Stimulated activated CD8-positive, alpha-beta memory T cell treated with anti-CD3 and anti-CD28 coated beads, Interleukin-12 subunit alpha, Interleukin-12 subunit beta, amount 100 ng/mL, for 4 hours (primary cell): ENCODE data around the gene XYLT1.

ENCODE experiments used
- DNase-seq: peaks from one replicate; pipeline ENCODE4 v3.0.0-alpha.2; 2020; ENCODE audit warnings: low read depth

The XYLT1 gene

GRCh38 chr16:17283016-17283415 is 187.7 kb downstream of the XYLT1 start:
- DNase-seq: no peak

DNA sequence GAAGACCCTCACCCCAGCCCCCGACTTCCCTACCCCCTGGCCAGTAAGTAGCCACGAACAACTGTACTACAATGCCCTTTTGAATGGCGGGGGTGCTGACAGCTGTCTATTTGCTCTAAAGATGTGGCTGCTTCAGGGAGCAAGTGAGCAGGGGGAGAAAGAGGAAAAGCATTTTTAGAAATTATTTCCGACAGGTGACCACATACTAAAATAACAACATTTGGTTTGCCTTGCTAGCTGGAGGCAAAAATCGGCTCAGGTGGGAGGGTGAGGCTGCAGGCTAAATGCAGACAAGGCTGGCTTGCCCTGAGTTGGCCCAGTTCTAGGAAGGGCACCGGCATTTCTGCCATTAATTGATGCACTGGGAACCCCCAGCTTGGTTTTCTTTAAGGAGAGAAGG is 188.5 kb downstream of the XYLT1 start:
- no peak for DNase-seq

GRCh38 chr16:17281052-17281451 is 189.7 kb downstream of the XYLT1 start:
- no peak for DNase-seq

GRCh38 chr16:17278988-17279387 is 191.8 kb downstream of the XYLT1 start:
- no peak for DNase-seq

DNA sequence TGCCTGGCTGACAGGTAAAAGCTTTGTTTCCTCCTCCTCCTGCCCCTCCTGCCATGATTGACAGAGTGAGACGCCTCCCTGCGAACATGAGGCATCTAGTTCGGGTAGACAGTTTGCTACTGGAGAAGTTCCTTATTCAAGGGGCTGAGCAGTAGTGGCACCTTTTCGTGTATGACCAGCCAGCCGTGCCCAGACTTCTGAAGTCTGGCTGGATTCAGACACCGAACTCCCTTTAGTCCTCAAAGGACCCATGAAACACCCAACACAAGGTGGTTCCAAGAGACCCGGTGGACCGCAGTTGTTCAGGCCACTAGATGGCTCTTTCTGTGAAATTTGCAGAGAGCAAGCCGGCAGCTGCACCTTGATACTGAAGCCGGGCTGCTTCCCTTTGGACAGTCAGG is 192.8 kb downstream of the XYLT1 start:
- no peak for DNase-seq

- no peak for DNase-seq
These were observed 194.2 kb downstream of the XYLT1 start for GRCh38 chr16:17276610-17277009.

DNA sequence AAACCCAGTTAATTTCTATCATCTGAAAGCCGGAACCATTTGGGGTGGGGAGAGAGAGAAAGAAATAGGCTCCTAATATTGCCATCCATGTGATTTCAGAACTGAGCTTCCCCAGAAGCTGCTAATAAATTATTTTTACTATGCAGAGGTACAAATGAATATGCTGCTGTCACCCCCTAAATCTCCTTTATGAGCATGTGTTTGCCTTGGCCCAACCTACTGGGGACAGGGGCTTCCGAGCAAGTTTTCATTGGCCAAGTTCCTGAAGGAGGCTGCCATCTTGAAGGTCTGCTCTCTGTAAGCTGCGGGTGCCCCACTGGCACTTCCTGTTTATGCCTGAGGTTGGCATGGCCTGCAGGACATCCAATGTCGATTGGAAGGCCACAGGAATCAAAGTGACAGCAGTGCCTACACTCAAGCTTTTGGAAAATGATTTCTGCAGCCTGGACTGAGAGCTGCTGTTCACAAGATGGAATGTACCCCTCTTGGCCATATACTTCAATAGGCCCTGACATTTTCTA is 194.7 kb downstream of the XYLT1 start:
- DNase-seq: no peak

GRCh38 chr16:17275076-17276009 is 195.4 kb downstream of the XYLT1 start:
- no peak for DNase-seq

DNA sequence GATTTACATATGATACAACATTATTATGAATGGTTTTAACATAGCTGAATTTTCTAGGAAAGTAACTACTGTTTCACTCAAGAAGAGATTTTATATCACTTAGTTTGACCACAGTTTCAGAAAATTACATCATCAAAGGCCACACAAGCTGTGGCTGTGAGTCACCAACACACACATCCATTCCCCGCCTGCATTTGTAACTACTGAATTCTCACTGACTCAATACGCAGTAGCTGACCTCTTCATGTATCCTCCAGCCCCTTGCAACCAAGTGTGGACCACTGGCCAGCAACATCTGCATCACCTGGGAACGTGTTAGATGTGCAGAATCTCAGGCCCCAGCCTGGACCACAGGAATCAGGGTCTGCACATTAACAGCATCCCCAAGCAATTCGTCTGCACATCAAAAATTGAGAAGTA is 197.6 kb downstream of the XYLT1 start:
- DNase-seq: no peak

DNA sequence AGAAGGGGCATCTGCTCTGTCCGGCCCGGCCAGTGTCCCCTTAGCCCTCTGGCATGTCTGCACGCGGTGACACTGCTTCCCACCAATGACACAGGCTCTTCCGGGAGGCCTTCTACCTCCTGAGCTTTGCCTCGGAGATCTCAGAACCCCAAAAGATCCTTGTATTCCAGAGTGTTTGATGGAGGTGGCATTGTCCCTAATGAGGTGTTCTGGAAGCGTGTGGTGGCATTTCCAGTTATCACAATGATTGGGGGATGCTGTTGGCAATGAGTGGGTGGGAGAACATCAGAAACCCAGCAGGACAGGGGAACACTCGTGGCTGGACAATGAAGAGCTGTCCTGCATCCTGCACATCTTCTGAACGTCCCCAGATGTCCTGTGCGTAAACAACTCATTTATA is 198.0 kb downstream of the XYLT1 start:
- DNase-seq: no peak

DNA sequence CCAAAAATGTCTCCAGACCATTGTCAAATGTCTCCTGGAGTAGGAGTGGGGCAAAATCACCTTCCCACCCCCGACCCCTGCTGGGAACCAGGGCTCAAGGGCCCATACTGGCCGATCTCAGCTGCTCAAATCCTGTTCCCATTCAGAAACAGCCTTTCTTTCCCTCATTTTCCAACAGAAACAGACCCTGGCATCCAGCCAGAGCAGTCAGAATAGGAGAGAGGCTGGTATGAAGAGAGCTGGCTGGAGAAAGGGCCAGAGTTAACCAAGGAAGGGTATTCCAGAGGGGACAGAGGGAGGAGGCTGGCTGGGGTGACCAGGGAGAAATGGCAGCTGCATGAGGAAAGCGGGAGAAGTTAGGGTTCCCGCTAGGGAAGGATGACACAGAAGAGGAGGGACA is 199.1 kb downstream of the XYLT1 start:
- no peak for DNase-seq

DNA sequence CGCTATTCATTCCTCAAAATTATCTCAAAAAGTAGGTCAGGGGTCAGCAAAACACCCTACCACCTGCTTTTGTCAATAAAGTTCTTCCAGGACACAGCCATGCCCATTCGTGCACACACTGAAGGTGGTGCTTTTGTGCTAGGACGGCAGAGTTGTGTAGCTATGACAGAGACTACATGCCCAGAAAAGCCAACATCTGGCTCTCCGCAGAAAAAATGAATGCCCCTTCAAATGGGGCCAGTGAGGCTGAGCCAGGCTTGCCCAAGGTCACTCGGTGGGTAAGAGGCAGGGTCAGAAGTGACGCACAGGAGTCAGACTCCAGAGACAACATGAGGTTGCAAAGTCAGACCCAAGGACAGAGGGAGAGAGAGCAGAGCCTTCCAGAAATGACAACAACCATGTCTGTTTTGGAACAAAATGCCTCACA is 200.1 kb downstream of the XYLT1 start:
- DNase-seq: no peak

DNA sequence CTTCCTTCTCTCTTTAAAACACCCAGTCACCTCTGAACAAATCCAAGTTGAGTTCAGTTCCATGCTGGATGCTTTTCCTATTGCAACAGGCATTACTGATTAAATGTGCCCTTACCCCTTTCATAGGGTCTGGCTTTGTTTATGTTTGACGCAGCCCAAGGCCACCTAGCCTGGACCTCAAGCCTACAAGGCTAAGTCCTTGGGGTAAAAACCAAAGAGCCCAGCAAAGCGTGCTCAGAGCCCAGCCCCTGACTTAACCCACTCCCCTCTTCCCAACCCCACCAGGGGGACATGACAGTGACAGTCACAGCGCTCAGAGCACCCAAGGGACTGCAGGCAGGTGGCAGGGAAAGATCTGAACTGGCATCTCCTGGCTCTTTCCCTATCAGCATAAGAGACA is 200.6 kb downstream of the XYLT1 start:
- DNase-seq: no peak

GRCh38 chr16:17269439-17269838 is 201.3 kb downstream of the XYLT1 start:
- no peak for DNase-seq

GRCh38 chr16:17266608-17267313 is 204.0 kb downstream of the XYLT1 start:
- no peak for DNase-seq

GRCh38 chr16:17265154-17265553 is 205.6 kb downstream of the XYLT1 start:
- DNase-seq: no peak

GRCh38 chr16:17261197-17261858 is 209.4 kb downstream of the XYLT1 start:
- no peak for DNase-seq

DNA sequence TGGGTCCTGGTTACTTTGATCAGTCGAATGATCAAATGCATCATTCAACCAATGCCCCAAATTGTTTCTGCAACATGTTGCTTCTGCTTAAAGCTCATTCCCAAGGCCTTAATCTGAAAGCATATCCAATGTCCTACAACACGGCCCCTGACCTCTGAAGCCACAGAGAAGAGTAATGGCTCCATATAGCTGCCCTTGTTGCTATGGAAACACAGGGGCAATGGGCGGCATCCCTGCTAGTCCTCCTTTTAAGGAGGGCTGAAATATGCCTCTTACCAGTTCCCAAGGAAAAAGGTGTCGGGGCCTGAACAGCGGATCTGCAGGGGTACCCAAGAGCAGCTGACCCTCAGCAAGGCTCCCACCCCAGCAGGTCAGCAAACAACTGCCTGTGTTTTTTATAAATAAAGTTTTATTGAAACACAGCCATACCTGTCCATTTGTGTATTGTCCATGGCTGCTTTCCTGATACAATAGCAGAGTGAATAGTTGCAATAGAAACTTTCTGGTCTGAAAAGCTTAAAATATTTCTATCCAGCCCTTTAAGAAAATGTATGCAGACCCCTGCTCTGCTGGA is 210.4 kb downstream of the XYLT1 start:
- no peak for DNase-seq

DNA sequence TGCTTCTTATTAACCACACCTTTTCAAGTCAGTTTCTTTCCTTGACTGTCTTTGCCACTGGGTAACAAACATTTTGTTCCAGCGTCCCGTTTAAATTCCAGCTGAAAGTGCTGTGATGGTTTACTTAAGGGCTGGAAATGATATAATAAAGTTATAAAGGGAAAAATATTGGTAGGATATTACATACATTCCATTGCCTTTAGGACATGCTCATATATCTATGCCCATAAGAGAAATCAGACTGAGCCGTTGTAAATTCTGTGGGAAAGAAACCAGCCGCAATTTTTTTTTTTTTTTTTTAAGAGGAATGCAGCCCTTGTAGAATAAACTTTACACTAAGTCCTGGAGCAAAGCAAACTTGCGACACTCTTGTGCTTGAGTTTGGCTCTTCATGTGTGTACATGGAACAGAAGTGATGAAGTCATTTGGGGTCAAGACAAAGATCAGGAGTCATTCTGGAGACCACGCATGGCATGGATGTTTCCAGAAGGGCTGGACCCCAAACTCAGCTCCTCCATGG is 210.9 kb downstream of the XYLT1 start:
- DNase-seq: no peak

DNA sequence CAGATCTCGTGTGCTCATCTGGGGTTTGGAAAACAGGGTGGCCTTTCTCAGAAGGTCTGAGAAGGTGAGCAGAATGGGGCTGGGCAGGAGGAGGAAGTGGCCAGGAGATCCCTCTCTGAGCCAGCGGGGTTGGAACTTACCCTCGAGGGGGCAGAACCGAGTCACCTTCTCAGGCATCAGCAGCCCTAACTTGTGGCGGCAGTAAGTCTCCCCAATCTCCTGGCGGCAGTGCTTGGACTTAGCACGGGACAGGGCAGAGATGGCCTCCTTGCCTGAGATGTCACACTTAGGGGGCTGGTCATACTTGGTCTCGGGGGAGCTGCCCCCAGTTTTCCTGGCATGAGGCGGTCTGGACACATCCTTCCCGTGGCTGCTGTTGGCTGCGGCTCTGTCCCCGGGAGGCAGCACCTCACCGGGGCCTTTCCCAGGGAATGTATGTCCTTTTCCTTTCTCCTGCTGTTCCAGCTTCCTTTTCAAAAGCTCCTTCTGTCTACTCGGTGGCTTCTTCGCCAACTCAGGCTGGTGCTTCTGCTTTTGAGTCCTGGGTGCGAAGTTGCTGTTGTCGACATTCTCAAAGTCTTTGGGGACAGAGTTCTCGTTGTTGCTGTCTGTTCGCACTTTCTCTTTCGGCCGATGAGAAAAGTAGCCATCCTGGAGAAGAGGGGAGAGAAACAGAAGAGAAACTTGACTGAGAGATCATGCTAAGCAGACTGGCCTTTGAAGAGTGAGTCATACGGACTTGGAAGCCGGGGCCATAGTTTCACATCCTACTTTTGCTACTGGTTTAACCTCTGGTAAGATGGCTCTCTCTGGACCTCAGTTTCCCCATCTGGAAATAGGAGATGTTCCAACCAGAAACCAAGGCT is 211.7 kb downstream of the XYLT1 start:
- no peak for DNase-seq

GRCh38 chr16:17258077-17258599 is 212.6 kb downstream of the XYLT1 start:
- DNase-seq: no peak
